Mucosa of descending colon (tissue), 3 donors: ENCODE results near the gene BTBD1. TPM values are rescaled to one million over a fixed set of nuclear protein-coding genes. Genes with fewer than 3 reads are reported as not detected.
"Not testable (repeated sequence)": the region's sequence is repeated elsewhere in the genome, so short reads cannot be mapped to it uniquely, and the experiment has no call there.

ENCODE experiments used
- ATAC-seq: fragments of 200-7000 bp; cut with Tn5 transposase; one replicate; pipeline ENCODE4 v1.9.1; 2020; ENCODE audit warnings: mild to moderate bottlenecking, moderate library complexity
- DNase-seq, 3 donors: peaks; one replicate each; pipeline ENCODE4 v3.0.0-alpha.2; 2020
- H3K36me3 ChIP-seq: fragments of 200-600 bp; one replicate; pipeline ENCODE4 v1.8.0; 2021; ENCODE audit warnings: low read depth, mild to moderate bottlenecking
- H3K4me1 ChIP-seq: fragments of 200-600 bp; one replicate; pipeline ENCODE4 v1.8.0; 2021; ENCODE audit warnings: low read depth, mild to moderate bottlenecking
- H3K4me3 ChIP-seq: fragments of 200-600 bp; one replicate; pipeline ENCODE4 v1.8.0; 2021; ENCODE audit warnings: mild to moderate bottlenecking
- H3K9me3 ChIP-seq: fragments of 200-600 bp; one replicate; pipeline ENCODE4 v1.8.0; 2021; ENCODE audit warnings: mild to moderate bottlenecking
- CTCF ChIP-seq: fragments of 200-600 bp; IDR thresholded peaks from one replicate; pipeline ENCODE4 v1.8.0; 2022; ENCODE audit warnings: antibody characterized with exemption, mild to moderate bottlenecking
- intact Hi-C, 2 donors: fragments of 100-400 bp; cut with DNase I in 1 of 2; cut with micrococcal nuclease in 1 of 2; formaldehyde crosslinking; loops; one replicate each; pipeline versions ENCODE4 v1.11.0 to v1.11.1; 2022; cut with DNase I, micrococcal nuclease
- total RNA-seq, 3 donors: library from RNA; stranded (reverse); fragmentation: NEBNext Ultra II Directional in 2 of 3; extraction: Animal tissue kit (Norgen Biotek cat#: 25700) in 2 of 3; gene quantifications; one replicate each; pipeline versions ENCODE4 v1.2.1 to v1.2.4, GENCODE V29; 2021 to 2023
- donor health status: DM: no; HTN: no; CAD: no; lungs with moderate emphysema.
- donor health status: DM: no; HTN: no; CAD: no.
- donor health status: DM: no; HTN: yes; CAD: no.

Gene BTBD1
- total RNA-seq, 3 donors from 2014 or later: 50.9 to 57.8 (median 53.7) TPM

DNA sequence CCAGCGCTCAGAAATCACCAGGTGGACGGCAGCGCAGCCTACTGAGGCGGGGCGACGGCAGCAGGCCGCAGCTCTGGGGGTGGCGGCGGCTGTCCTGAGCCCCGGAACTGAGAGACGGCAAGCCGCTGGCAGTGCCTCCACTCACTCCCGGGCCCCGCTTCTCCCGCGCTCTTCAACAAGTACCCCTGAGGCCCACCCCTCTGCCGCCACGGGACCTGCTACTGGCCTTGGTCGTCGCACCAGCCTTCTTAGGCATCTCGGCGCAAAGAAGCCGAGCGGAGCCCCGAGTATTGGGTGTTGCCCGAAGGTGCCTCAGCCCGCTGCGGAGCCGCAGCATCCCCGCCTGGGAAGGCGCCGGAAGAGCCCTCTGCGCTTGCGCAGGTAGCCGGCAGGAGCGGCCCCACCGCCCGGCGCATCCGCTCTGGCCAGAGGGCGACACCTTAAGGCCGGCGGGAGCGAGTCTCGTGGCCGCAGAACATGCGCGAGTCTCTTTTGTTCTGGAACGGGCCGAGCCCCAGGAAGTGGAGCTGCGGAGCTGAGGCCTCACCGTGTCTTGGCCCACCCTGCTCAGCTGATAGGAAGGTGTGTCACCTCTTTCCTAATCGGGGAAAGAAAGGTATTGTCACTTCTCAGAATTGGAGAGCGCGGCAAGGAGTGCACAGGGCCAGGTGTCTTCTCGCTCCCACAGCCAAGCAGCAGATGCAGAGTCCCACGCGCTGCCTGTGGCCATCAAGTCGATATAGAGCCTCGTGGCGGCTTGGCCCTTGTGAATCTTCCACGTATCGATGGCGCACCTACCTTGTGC, 55.6 kb downstream of the BTBD1 start, which contains the start of gene C15orf40:
Gene C15orf40, minus strand, starts transcription at position 369 of the 805 bp plus-strand sequence. Its CDS starts 32 bp downstream, at position 337.
- ATAC-seq (peak; percentile 99), DNase-seq (peak; percentile 90 to 95 (median 92))
- peak; percentile 78 for TF ChIP-seq CTCF
- intact Hi-C loops: no loop called here
- Histone ChIP-seq H3K4me3 (peak within 1 kb of the TSS; percentile 100), H3K4me1 (peaks cover 16% of the 10 kb centered on the region), H3K36me3 (no peaks in the 10 kb centered on the region), H3K9me3 (no peaks in the 10 kb centered on the region)

- Histone ChIP-seq H3K4me3 (peak overlapping the region; percentile 100), H3K4me1 (peaks cover 16% of the 10 kb centered on the region), H3K9me3 (no peaks in the 10 kb centered on the region), H3K36me3 (no peaks in the 10 kb centered on the region)
- peak; percentile 69 for TF ChIP-seq CTCF
- DNase-seq (peak; percentile 68 to 91 (median 87)), ATAC-seq (peak; percentile 87)
- intact Hi-C loops: no loop called here
Measured at GRCh38 chr15:83010709-83011270, 56.3 kb downstream of the BTBD1 start.

DNA sequence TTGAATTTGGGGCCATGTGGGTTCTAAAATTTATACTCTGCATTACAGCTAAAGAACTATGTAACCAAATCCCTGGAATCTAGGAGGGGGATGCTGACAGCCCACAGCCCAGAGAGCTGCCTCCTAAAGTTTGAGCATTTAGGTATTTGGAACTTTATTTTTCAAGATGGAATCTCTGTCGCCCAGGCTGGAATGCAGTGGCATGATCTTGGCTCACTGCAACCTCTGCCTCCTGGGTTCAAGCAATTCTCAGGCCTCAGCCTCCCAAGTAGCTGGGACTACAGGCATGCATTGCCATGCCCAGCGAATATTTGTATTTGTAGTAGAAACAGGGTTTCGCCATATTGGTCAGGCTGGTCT, 66.4 kb downstream of the BTBD1 start:
- H3K4me3 ChIP-seq, ATAC-seq, H3K9me3 ChIP-seq, H3K36me3 ChIP-seq, H3K4me1 ChIP-seq, DNase-seq: not testable (repeated sequence)
- intact Hi-C loops: loop anchor here in 1 of 2 donors (10.0 kb wide), 1 partner anchor 146 kb away; no protein-coding TSS in a partner anchor

- peak; percentile 83 for ATAC-seq
- Histone ChIP-seq H3K4me1 (peaks cover 4% of the 10 kb centered on the region), H3K9me3 (no peaks in the 10 kb centered on the region), H3K36me3 (no peaks in the 10 kb centered on the region), H3K4me3 (no peak overlapping the region)
- DNase-seq: peak in 1 of 3 donors; percentile 14
- TF ChIP-seq CTCF: no peak
- intact Hi-C loops: loop anchor here in 1 of 2 donors (10.0 kb wide), 1 partner anchor 145 kb away; no protein-coding TSS in a partner anchor
Measured at GRCh38 chr15:82999905-83000671, 67.0 kb downstream of the BTBD1 start.

DNA sequence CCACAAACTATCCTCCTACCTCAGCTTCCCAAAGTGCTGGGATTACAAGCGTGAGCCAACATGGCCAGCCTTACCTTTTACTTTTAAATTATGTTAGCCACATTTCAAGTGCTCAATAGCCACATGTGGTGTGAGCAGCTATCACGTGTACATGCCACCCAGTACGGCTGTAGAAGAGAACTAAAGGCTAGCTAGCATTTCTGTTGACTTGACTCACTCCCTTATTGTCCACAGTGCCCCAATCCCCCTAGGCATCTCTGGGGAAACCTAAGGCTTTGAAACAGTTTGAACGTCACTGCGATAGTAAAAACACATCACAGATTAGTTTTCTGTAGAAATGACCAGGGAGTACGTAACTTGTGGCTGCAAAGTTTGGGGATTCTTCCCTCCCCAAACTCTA, 67.6 kb downstream of the BTBD1 start:
- H3K9me3 ChIP-seq: no peaks in the 10 kb centered on the region
- intact Hi-C loops: no loop called here

More for the DNA sequence above, 67.6 kb downstream of the BTBD1 start:
- Histone ChIP-seq H3K36me3 (no peaks in the 10 kb centered on the region), H3K4me1 (peaks cover 4% of the 10 kb centered on the region), H3K4me3 (no peak overlapping the region)
- DNase-seq (no peak), ATAC-seq (no peak)
- no peak for TF ChIP-seq CTCF
